GM13977 (cell line): Measurements from ENCODE around the gene ZBTB4.
"Not testable (repeated sequence)": the region's sequence is repeated elsewhere in the genome, so short reads cannot be mapped to it uniquely, and the experiment has no call there.

Experiments
- DNase-seq: peaks from one replicate; pipeline ENCODE4 v3.0.0; 2012; ENCODE audit warnings: low spot score
- in situ Hi-C: fragments of 300-500 bp; cut with MboI; formaldehyde crosslinking; loops from one replicate; pipeline ENCODE4 v1.12.0; 2022; ENCODE audit warnings: low sequenced_read_pairs, low pct_unique_long_range_greater_than_20kb, mixed read lengths, inconsistent platforms; ENCODE audit not compliant: unreplicated experiment
- TF ChIP-seq, protein P1 (sequence below): IDR thresholded peaks from 2 replicates; pipeline ENCODE4 v1.5.1; 2012; ENCODE audit warnings: mild to moderate bottlenecking, control low read depth; ENCODE audit not compliant: insufficient read depth; ENCODE audit errors: extremely low read depth, missing control alignments

The ZBTB4 gene

DNA sequence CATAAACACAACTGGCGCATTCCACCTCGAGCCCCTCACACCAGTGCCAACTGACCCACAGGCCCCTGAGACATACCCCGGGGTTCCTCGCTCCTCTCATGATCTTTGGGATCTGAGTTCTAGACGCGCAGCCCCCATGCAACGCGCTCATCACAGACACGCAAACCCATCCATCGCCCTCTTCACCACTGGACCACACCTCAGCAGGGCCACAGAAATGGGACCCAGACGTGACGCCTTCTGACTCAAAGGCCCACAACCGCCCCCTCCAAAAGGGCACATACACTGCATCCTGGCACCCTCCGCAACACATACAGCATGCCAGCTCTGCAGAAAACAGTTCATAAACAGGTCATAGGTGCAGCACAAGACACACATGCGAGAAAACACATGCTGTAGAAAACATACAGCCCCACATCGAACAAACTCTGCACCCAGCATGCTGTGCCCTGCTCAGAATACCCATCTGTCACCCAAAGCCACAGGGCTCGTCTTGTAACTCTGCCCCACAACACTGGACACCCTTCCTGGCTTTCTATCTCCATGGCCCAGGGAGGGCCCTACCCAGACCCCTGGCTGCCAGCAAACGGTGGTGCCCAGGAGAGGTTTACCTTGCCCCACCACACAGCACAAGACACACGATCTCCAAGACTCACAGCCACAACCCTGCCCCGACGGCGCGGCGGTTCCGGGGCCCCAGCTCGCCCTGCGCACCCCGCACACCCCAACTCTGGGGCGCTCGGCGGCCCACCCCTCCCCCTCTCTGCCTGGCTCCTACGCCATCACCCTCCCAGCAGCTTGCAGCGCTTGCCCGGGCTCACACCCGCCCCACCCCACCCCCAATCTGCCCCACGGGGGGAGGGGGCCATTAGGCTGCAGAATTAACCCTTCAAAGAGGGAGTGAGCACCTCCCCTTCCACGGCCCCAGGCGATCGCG, 887 bp downstream of the ZBTB4 start:
- in situ Hi-C loops = no loop called here
- peak; percentile 76 for DNase-seq
- TF ChIP-seq, protein P1, sequence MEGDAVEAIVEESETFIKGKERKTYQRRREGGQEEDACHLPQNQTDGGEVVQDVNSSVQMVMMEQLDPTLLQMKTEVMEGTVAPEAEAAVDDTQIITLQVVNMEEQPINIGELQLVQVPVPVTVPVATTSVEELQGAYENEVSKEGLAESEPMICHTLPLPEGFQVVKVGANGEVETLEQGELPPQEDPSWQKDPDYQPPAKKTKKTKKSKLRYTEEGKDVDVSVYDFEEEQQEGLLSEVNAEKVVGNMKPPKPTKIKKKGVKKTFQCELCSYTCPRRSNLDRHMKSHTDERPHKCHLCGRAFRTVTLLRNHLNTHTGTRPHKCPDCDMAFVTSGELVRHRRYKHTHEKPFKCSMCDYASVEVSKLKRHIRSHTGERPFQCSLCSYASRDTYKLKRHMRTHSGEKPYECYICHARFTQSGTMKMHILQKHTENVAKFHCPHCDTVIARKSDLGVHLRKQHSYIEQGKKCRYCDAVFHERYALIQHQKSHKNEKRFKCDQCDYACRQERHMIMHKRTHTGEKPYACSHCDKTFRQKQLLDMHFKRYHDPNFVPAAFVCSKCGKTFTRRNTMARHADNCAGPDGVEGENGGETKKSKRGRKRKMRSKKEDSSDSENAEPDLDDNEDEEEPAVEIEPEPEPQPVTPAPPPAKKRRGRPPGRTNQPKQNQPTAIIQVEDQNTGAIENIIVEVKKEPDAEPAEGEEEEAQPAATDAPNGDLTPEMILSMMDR = no peak

DNA sequence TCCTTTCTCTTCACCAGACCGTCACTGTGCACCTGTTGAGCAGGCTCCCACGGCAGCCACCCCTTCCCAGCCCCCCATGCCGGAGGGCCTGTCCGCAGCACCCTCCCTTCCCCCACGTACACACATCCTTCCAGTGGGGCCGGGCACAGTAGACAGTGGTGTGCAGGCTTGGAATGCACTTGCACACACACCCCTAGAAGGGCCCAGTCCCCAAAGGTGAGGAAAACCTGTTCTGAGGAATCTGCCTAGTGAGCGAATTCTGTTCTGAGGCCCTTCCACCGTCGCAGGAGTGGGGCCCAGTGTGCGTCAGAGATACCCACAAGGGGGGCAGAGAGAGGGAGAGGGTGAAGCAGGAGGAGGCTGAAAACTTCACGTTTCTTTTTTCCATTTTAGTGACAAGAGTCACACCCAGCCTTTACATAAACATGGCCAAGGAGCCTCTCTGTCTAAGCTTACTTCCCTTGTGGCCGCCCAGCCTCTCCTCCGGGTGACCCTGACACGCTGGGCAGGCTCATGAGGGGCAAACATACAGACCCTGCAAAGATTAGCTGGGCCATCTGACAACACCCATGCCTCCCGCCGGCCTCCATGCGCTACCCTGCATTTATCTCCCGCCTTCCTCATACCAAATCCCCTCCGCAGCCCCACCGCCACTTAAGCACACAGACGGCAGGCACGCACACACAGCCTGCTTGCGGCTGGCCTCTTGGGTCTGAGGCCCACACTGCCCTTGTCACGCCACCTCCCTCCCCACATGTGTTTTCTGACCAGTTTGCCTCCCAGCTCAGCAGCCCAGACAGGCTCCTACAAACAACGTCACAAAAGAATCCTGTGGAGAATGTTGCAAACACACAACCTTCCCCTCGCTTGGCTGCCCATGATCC, 1.8 kb downstream of the ZBTB4 start:
- TF ChIP-seq, protein P1 = no peak
- peak; percentile 13 for DNase-seq
- in situ Hi-C loops = no loop called here

DNA sequence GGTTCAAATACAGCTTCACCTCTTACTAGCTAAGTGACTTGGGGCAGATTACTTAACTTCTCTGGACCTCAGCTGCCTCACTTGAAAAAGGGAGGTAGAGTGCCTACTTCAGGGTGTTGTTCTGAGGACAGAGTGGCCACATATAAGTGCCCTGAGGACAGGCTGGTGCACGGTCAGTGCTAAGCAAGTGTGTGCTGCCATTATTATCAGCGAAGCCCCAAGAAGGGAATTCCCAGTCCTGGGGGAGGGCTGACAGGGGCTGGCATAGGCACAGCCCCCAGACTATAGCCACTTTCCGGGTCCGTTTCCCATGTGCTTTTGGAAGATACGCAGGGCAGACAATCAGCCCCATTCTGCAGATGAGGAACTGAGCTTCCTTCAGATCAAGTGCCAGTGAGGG, 2.5 kb downstream of the ZBTB4 start:
- DNase-seq = no peak
- TF ChIP-seq, protein P1 = no peak
- in situ Hi-C loops = no loop called here

DNA sequence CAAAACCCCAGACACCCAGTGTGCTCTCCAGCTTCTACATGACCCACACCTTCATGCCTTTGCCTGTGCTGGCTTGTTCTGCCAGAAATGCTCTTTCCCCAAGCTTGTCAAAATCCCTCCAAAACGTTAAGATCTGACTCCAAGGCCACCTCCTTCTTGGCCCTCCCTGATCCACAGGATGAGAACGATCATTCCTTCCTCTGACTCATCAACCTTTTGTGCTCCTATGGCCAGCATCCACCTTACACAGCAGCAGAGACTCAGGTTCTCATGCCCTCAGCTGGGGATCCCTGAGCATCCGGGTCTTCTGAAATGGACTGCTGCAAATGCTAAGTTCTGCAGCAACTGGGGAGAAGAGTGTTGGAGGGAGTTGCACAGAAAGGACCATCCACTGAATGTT, 2.9 kb downstream of the ZBTB4 start:
- TF ChIP-seq, protein P1 = no peak
- in situ Hi-C loops = no loop called here
- DNase-seq = no peak

DNA sequence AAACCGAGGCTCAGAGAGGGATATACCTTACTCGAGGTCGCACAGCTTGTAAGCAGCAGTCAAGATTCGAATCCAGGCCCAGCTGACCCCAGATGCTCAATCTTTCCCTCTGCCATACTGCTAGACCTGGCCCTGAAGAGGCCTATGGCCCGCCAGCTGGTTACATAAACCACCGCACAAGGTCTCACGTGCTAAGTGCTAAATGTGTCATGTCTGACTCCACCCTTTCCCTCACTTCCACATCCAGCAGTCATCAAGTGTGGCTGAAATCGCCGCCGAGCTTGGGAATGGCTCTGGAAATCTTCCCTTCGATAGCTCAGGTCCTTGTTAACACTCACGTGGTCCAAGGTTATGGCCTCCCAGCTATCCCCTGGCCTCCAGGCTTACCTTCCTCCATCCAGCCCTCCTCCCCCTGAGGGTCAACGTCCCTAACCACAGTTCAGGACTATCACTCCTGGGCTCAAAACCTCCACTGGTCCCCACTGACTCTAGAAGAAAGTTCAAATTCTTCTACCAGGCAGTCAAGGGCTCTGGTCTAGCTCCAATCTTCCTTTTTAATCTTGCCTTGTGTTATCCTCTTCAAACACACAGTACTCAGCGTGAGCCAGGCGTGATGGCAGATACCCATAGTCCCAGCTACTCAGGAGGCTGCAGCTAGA, 3.5 kb downstream of the ZBTB4 start:
- TF ChIP-seq, protein P1 = no peak
- no peak for DNase-seq
- in situ Hi-C loops = no loop called here

DNA sequence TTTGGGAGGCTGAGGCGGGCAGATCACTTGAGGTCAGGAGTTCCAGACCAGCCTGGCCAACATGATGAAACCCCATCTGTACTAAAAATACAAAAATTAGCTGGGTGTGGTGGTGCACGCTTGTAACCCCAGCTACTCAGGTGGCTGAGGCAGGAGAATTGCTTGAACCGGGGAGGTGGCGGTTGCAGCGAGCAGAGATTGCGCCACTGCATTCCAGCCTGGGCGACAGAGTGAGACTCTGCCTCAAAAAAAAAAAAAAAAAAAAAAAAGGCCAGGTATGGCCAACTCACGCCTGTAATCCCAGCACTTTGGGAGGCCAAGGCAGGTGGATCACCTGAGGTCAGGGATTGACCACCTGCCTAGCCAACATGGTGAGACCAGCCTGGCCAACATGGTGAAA, 4.7 kb downstream of the ZBTB4 start:
- DNase-seq, in situ Hi-C loops: not testable (repeated sequence)
